Neural crest cell (in vitro differentiated cells): ENCODE results near the gene NHEJ1. TPM values are rescaled to one million over a fixed set of nuclear protein-coding genes. Genes with fewer than 3 reads are reported as not detected.

Experiments used
- DNase-seq: peaks from one replicate; pipeline ENCODE4 v3.0.0; 2021; ENCODE audit warnings: low read depth, mixed read lengths, low spot score
- H3K27ac Mint-ChIP-seq: one replicate; pipeline ENCODE4 v1.8.0; 2021; ENCODE audit warnings: mild to moderate bottlenecking, mixed read lengths; ENCODE audit not compliant: unreplicated experiment
- H3K27me3 Mint-ChIP-seq: 2 replicates; pipeline ENCODE4 v1.8.0; 2021; ENCODE audit warnings: low read depth, mild to moderate bottlenecking, mixed read lengths
- H3K36me3 Mint-ChIP-seq: 2 replicates; pipeline ENCODE4 v1.8.0; 2021; ENCODE audit warnings: low read depth, mild to moderate bottlenecking, mixed read lengths
- H3K4me1 Mint-ChIP-seq: 2 replicates; pipeline ENCODE4 v1.8.0; 2021; ENCODE audit warnings: mixed read lengths
- H3K4me3 Mint-ChIP-seq: one replicate; pipeline ENCODE4 v1.8.0; 2021; ENCODE audit warnings: mild to moderate bottlenecking, mixed read lengths
- H3K9me3 Mint-ChIP-seq: 2 replicates; pipeline ENCODE4 v1.8.0; 2021; ENCODE audit warnings: mixed read lengths
- total RNA-seq: library from RNA; stranded (reverse); gene quantifications from 2 replicates; pipeline ENCODE4 v1.2.1, GENCODE V29; 2021
- TF ChIP-seq, protein P1 (sequence below): fragments of 200-600 bp; sonication (generic); conservative IDR thresholded peaks from 2 replicates; pipeline ENCODE4 v1.5.0; 2021; ENCODE audit warnings: antibody characterized with exemption, mild to moderate bottlenecking

NHEJ1 gene
- total RNA-seq, 1 donor from 2014 or later: 26.8 TPM

DNA sequence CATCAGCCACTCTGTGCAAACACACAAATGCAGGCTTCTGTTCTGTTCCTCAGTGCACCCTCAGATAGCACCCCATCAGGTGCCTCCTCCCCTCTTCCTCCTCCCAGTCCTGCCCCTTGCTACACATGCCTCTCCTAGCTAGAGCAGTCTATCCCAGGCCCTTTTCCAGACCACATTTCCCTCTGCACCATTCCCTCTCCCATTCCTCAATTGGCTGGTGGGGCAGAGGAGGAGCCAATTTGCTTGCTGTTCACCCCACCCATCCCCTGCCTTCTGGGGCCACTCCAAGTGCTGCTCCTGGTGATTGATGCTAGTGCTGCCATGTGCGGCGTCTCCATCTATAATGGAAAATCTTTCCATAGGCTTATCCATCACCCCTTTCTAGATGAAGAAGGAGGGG, 124.7 kb downstream of the NHEJ1 start:
- Mint-ChIP-seq H3K4me1 (no peaks in the 10 kb centered on the region), H3K4me3 (no peak overlapping the region), H3K9me3 (no peaks in the 10 kb centered on the region), H3K27me3 (peaks cover 88% of the 10 kb centered on the region), H3K36me3 (no peaks in the 10 kb centered on the region), H3K27ac (peak overlapping the region; percentile 62)
- TF ChIP-seq, protein P1, sequence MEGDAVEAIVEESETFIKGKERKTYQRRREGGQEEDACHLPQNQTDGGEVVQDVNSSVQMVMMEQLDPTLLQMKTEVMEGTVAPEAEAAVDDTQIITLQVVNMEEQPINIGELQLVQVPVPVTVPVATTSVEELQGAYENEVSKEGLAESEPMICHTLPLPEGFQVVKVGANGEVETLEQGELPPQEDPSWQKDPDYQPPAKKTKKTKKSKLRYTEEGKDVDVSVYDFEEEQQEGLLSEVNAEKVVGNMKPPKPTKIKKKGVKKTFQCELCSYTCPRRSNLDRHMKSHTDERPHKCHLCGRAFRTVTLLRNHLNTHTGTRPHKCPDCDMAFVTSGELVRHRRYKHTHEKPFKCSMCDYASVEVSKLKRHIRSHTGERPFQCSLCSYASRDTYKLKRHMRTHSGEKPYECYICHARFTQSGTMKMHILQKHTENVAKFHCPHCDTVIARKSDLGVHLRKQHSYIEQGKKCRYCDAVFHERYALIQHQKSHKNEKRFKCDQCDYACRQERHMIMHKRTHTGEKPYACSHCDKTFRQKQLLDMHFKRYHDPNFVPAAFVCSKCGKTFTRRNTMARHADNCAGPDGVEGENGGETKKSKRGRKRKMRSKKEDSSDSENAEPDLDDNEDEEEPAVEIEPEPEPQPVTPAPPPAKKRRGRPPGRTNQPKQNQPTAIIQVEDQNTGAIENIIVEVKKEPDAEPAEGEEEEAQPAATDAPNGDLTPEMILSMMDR: no peak
- DNase-seq: no peak

GRCh38 chr2:219034823-219035222, 125.8 kb downstream of the NHEJ1 start:
- Mint-ChIP-seq H3K27ac (no peak overlapping the region), H3K4me1 (peaks cover 2% of the 10 kb centered on the region), H3K9me3 (no peaks in the 10 kb centered on the region), H3K27me3 (peaks cover 79% of the 10 kb centered on the region), H3K36me3 (no peaks in the 10 kb centered on the region), H3K4me3 (no peak overlapping the region)
- TF ChIP-seq, protein P1: no peak
- DNase-seq: no peak

DNA sequence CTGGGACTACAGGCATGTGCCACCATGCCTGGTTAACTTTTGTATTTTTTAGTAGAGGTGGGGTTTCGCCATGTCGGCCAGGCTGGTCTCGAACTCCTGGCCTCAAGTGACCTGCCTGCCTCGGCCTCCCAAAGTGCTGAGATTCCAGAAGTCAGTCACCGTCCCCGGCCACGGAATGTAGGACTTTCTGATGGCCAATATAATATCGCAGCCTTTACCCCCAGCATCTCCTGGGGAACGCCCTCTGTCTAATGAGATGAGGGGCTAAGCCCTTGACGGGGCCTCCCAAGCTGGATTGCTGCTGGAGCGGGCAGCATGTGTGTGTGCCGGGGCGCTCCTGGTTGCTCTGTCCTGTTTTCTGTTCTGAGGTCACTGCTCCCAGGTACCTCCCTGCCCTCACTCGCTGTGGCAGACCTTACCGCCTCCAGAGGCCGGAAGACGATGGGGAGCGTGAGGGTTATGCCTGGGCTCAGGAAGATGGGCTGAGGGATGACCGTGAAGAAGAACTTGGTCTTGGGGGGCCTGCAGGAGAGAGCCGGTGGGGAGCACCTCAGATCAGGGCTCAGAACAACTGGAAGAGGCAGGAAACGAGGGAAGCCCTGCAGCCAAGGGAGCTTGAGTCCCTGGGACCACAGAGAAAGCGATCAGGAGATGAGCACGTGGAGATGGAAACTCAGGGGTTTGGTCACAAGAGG, 128.4 kb downstream of the NHEJ1 start:
- no peak overlapping the region for H3K27ac Mint-ChIP-seq
- peaks cover 3% of the 10 kb centered on the region for H3K4me1 Mint-ChIP-seq
- peaks cover 58% of the 10 kb centered on the region for H3K27me3 Mint-ChIP-seq
- TF ChIP-seq, protein P1: no peak
- DNase-seq: no peak
- no peak overlapping the region for H3K4me3 Mint-ChIP-seq
- H3K9me3 Mint-ChIP-seq: no peaks in the 10 kb centered on the region
- H3K36me3 Mint-ChIP-seq: no peaks in the 10 kb centered on the region

DNA sequence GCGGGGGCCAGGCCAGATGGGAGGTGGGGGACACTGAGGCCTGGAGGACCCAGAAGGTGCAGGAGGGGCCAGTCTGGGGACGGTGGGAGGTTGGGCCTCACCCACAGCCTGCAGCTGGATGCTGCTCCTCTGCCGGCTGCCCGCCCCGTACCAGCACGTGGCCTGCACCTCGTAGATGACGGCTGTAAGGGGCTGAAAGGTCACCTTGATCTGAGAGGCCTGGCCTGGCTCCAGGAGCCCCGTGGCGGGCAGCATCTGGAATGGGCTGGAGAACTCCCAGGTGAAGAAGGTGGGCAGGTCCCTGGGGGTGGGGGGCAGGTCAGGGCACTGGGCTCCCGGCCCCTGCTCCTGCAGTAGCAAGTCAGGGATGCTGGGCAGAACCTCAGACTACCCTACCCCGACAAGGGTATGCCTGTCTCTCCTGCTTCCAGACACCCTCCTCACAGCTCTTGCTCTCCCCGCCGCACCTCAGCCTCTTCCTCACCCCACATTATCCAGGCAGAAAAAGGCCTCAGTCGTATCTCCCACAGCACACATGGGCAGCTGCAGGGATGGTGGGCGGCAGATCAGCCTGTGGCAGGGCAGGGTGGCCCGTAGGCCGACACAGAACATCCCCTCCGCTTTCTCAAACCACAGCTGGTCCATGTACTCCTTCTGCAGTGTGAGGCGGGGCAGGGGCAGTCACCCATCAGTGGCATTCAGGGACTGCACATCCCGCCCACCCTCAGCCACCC, 129.4 kb downstream of the NHEJ1 start:
- H3K9me3 Mint-ChIP-seq: no peaks in the 10 kb centered on the region
- TF ChIP-seq, protein P1: no peak
- no peak overlapping the region for H3K4me3 Mint-ChIP-seq
- no peaks in the 10 kb centered on the region for H3K36me3 Mint-ChIP-seq
- no peak overlapping the region for H3K27ac Mint-ChIP-seq
- H3K27me3 Mint-ChIP-seq: peaks cover 51% of the 10 kb centered on the region
- no peak for DNase-seq
- H3K4me1 Mint-ChIP-seq: peaks cover 9% of the 10 kb centered on the region

- Mint-ChIP-seq H3K4me1 (peaks cover 13% of the 10 kb centered on the region), H3K4me3 (no peak overlapping the region), H3K27me3 (peaks cover 45% of the 10 kb centered on the region), H3K9me3 (no peaks in the 10 kb centered on the region), H3K36me3 (no peaks in the 10 kb centered on the region), H3K27ac (no peak overlapping the region)
- TF ChIP-seq, protein P1: no peak
- DNase-seq: no peak
Measured at GRCh38 chr2:219030177-219030940, 130.3 kb downstream of the NHEJ1 start.
